HepG2 (cell line): ENCODE measurements around the gene SNX3. TPM values are rescaled to one million over a fixed set of nuclear protein-coding genes. Genes with fewer than 3 reads are reported as not detected.

Experiments used
- ATAC-seq: fragments of 200-7000 bp; cut with Tn5 transposase; 3 replicates; pipeline ENCODE4 v1.9.1; 2020; ENCODE audit warnings: mild to moderate bottlenecking, moderate library complexity
- BruUV-seq: library from RNA; stranded (reverse); fragments of 400-500 nt; replicated peaks from 2 replicates; lab custom pipeline; 2021; lab: Mats Ljungman, UMichigan
- CTCF ChIA-PET: fragments of 300-600 bp; formaldehyde crosslinking; extraction: SDS; loops from one replicate; lab custom pipeline; 2021; ENCODE audit warnings: low total read pairs, inconsistent platforms, low intra/inter-chr PET ratio; lab: Yijun Ruan, JAX
- POLR2A ChIA-PET: fragments of 350-600 bp; sonication (Branson Sonifier 250); formaldehyde crosslinking; loops from one replicate; lab custom pipeline; 2020; ENCODE audit warnings: antibody characterized with exemption, inconsistent platforms; lab: Yijun Ruan, JAX
- DNase-seq: peaks from one replicate; pipeline ENCODE4 v3.0.0-alpha.2; 2015; ENCODE audit warnings: low spot score
- FAIRE-seq: peaks from 3 replicates; lab custom pipeline; 2011; peaks lifted over from hg19 to GRCh38; lab: Jason Lieb, UNC
- H2AFZ ChIP-seq: one replicate; pipeline ENCODE4 v1.6.1; 2011; ENCODE audit warnings: low read length, inconsistent platforms
- H3K27ac ChIP-seq: fragments of 300-600 bp; 3 replicates; pipeline ENCODE4 v1.8.0; 2011; ENCODE audit warnings: mixed run types, mild to moderate bottlenecking, mixed read lengths, low read length, inconsistent platforms; ENCODE audit not compliant: insufficient read depth; ENCODE audit errors: extremely low read length
- H3K27me3 ChIP-seq, 2 experiments: fragments of 200-600 bp in 1 of 2; 2 replicates in 1 of 2; 3 replicates in 1 of 2; pipeline versions ENCODE4 v1.6.0 to v1.8.0; 2011; ENCODE audit warnings: low read length in 2 of 2, mild to moderate bottlenecking in 2 of 2, moderate library complexity in 2 of 2, inconsistent platforms in 1 of 2; ENCODE audit not compliant: insufficient read depth in 2 of 2, control insufficient read depth in 1 of 2
- H3K36me3 ChIP-seq, 2 experiments: fragments of 200-600 bp in 1 of 2; replicated peaks in 1 of 2; 2 replicates in 1 of 2; 3 replicates in 1 of 2; pipeline versions ENCODE4 v1.5.1 to v1.8.0; 2011; ENCODE audit warnings: low read length in 2 of 2, inconsistent platforms in 1 of 2; ENCODE audit not compliant: insufficient read depth in 2 of 2, control insufficient read depth in 1 of 2
- H3K4me1 ChIP-seq: 2 replicates; pipeline ENCODE4 v1.5.1; 2012; ENCODE audit warnings: low read length, inconsistent platforms; ENCODE audit not compliant: insufficient read depth
- H3K4me2 ChIP-seq: 2 replicates; pipeline ENCODE4 v1.6.0; 2011; ENCODE audit warnings: low read depth, low read length, inconsistent platforms
- H3K4me3 ChIP-seq, 3 experiments: fragments of 200-600 bp in 1 of 3; sonication (generic), shearing (Covaris generic) in 1 of 3; replicated peaks in 1 of 3; 2 replicates each; pipeline ENCODE4 v1.5.1; 2011 to 2016; ENCODE audit warnings: low read length in 3 of 3, inconsistent platforms in 2 of 3, low read depth in 2 of 3, mild to moderate bottlenecking in 2 of 3, control low read depth in 1 of 3, mixed read lengths in 1 of 3; ENCODE audit not compliant: insufficient read depth in 1 of 3
- H3K79me2 ChIP-seq: one replicate; pipeline ENCODE4 v1.6.1; 2011; ENCODE audit warnings: low read length, inconsistent platforms; ENCODE audit not compliant: insufficient read depth
- H3K9ac ChIP-seq: 2 replicates; pipeline ENCODE4 v1.6.0; 2011; ENCODE audit warnings: mild to moderate bottlenecking, low read depth, low read length, inconsistent platforms; ENCODE audit not compliant: insufficient read depth
- H3K9me3 ChIP-seq: 2 replicates; pipeline ENCODE4 v1.5.1; 2012; ENCODE audit warnings: mild to moderate bottlenecking, low read length
- H4K20me1 ChIP-seq: 2 replicates; pipeline ENCODE4 v1.6.0; 2011; ENCODE audit warnings: inconsistent platforms, mild to moderate bottlenecking, low read length, moderate library complexity; ENCODE audit not compliant: insufficient read depth
- SP4 ChIP-seq: sonication (generic); formaldehyde crosslinking; IDR thresholded peaks from 2 replicates; pipeline ENCODE4 v1.8.1; 2023; ENCODE audit warnings: mild to moderate bottlenecking, missing genetic modification reagents
- ZBTB40 ChIP-seq, 2 experiments: fragments of 450-650 bp in 1 of 2; sonication (generic) in 1 of 2; formaldehyde crosslinking in 1 of 2; IDR thresholded peaks; 2 replicates each; pipeline versions ENCODE4 v1.6.1 to v1.8.0; 2016 to 2022; ENCODE audit warnings: antibody characterized with exemption in 1 of 2, mild to moderate bottlenecking in 1 of 2, missing genetic modification reagents in 1 of 2
- WGBS: methylation state at CpG from one replicate; pipeline ENCODE4 v1.1.6; 2017; ENCODE audit warnings: low lambda C conversion rate; 5-methylcytosine and 5-hydroxymethylcytosine counted together
- in situ Hi-C: cut with HindIII; loops from 2 replicates; pipeline ENCODE4 v1.10.0; 2017; ENCODE audit warnings: low pct_unique_long_range_greater_than_20kb; ENCODE audit not compliant: extremely low pct_ligation_motif_present
- intact Hi-C: fragments of 100-400 bp; cut with micrococcal nuclease; formaldehyde crosslinking; loops from one replicate; pipeline ENCODE4 v1.10.0; 2022; ENCODE audit not compliant: unreplicated experiment
- polyA plus RNA-seq, 8 experiments: library from polyadenylated mRNA; depleted of rRNA in 3 of 8; stranded (reverse) in 7 of 8; unstranded in 1 of 8; fragments of >200 nt; fragmentation: Illumina TruSeq in 4 of 8; extraction: Trizol in 4 of 8; gene quantifications; 2 replicates each; pipeline versions ENCODE4 v1.2.1 to v1.2.3, GENCODE V29; 2011 to 2016; ENCODE audit warnings: low read depth in 4 of 8, missing spikeins in 1 of 8, mixed read lengths in 1 of 8; ENCODE audit not compliant: insufficient read depth in 1 of 8
- total RNA-seq, 5 experiments: library from RNA; depleted of rRNA; stranded (reverse); fragments of >200 nt; fragmentation: Illumina TruSeq; extraction: Trizol; gene quantifications; 2 replicates each; pipeline ENCODE4 v1.2.3, GENCODE V29; 2016; ENCODE audit warnings: low read depth in 1 of 5

The SNX3 gene
- total and polyA plus RNA-seq, 2 of the 13 experiments (the other 11 are each of a cell fraction or from before 2014, with no cell fraction given), result 84.9 to 226 TPM

- H4K20me1 ChIP-seq, result 0 out of 2 replicates have a peak, but pooled peaks cover 2% of the 10 kb centered on the region
- H3K27me3 ChIP-seq, result no peaks in the 10 kb centered on the region
- peaks cover 2 to 13% of the 10 kb centered on the region in 2 experiments; a peak in 3 of 5 replicates for H3K36me3 ChIP-seq
- H2AFZ ChIP-seq, result no peak overlapping the region
- H3K4me2 ChIP-seq, result no peak overlapping the region
- POLR2A ChIA-PET, result no interaction called here
- intact Hi-C loops, result no loop called here
- in situ Hi-C loops, result no loop called here
- CTCF ChIA-PET, result no interaction called here
- H3K4me3 ChIP-seq, result no peak overlapping the region
- H3K4me1 ChIP-seq, result peaks cover 16% of the 10 kb centered on the region; the same call in 1 of the 2 replicates
- H3K9ac ChIP-seq, result no peak overlapping the region
- BruUV-seq, result no TSS peak
- peak; percentile 52 for TF ChIP-seq ZBTB40 (IDR thresholded peaks at IDR 0.05)
- TF ChIP-seq ZBTB40 (CRISPR knock-in tag; IDR thresholded peaks at IDR 0.05), result 0 out of 2 replicates have a peak, but pooled peaks have one; percentile 15
- no peak for TF ChIP-seq SP4 (CRISPR knock-in tag)
- no peak overlapping the region for H3K27ac ChIP-seq
- DNase-seq (no peak), FAIRE-seq (no peak), ATAC-seq (no peak)
- H3K9me3 ChIP-seq, result no peaks in the 10 kb centered on the region
- peaks cover 64% of the 10 kb centered on the region for H3K79me2 ChIP-seq
- WGBS, result 91% methylated on average over 2 of the region's 2 CpGs
Measured at GRCh38 chr6:108250240-108250866, 10.5 kb downstream of the SNX3 start.
